ENCODE data around the gene NTSR1.
A peak's percentile ranks its signal among the peaks of the same experiment; 100 is the strongest.

Gene NTSR1

GRCh38 chr20:62695448-62696414 is 12.9 kb upstream of the NTSR1 start:
- no peak for DNase-seq

DNA sequence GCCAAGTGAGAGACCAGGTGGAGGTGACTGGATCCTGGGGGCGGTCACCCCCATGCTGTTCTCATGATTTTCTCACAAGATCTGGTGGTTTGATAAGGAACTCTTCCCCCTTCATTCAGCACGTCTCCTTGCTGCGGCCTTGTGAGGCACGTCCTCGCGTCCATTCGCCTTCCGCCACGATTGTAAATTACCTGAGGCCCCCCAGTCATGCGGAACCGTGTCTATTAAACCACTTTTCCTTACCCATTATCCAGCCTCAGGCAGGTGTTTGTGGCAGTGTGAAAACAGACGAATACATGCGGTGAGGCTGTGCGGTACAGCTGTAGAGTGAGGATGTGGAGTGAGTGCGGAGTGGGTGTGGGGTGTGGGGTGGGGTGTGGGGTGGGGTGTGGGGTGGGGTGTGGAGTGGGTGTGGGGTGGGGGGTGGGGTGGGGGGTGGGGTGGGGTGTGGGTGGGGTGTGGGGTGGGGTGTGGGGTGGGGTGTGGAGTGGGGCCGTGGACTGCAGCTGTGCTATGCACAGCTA is 12.1 kb upstream of the NTSR1 start:
- no peak for DNase-seq

DNA sequence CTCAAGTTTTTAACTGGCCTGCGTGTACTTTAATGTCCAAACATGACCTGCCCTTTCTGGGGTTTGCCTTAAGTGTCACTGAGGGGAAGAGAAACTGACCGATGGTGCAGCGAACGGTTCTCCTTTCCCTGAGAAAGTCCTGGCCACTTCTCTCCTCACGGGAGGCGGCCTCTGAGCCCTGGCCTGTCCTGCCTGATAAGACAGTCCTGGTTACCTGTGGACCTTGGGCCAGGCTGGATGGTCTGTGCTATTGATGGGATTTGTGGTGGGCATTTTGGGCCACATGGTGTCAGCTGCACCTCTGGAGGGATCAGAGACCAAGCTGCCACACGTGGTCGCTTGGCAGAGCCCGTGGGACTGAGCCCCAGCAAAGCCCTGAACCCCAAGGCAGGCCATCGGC is 11.6 kb upstream of the NTSR1 start:
- no peak for DNase-seq

- DNase-seq, result no peak
These were observed 11.1 kb upstream of the NTSR1 start for GRCh38 chr20:62697468-62697912.

DNA sequence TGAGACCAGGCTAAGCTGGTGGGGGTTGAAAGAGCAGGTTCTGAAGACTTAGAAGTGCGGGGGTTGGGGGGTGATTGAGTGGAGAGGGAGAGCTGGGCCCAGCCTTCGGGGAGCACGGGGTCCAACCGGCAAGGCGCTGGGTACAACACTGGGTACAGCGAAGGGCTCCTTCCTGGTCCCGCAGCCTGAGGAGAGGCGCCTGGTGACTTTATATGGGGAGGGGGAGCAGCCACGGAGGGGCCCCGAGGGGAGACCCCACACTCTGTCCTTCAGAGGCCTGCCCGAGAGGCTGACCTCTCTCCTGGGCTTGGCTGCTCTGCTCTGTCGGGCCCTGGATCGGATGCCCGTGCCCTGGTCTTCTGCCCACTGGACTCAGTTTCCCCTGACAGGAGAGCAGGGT is 10.4 kb upstream of the NTSR1 start:
- no peak for DNase-seq

GRCh38 chr20:62699296-62699695 is 9.3 kb upstream of the NTSR1 start:
- DNase-seq, result no peak

- DNase-seq, result no peak
These were observed 8.9 kb upstream of the NTSR1 start for GRCh38 chr20:62699741-62700140.

GRCh38 chr20:62700261-62700930 is 8.2 kb upstream of the NTSR1 start:
- DNase-seq, result no peak

DNA sequence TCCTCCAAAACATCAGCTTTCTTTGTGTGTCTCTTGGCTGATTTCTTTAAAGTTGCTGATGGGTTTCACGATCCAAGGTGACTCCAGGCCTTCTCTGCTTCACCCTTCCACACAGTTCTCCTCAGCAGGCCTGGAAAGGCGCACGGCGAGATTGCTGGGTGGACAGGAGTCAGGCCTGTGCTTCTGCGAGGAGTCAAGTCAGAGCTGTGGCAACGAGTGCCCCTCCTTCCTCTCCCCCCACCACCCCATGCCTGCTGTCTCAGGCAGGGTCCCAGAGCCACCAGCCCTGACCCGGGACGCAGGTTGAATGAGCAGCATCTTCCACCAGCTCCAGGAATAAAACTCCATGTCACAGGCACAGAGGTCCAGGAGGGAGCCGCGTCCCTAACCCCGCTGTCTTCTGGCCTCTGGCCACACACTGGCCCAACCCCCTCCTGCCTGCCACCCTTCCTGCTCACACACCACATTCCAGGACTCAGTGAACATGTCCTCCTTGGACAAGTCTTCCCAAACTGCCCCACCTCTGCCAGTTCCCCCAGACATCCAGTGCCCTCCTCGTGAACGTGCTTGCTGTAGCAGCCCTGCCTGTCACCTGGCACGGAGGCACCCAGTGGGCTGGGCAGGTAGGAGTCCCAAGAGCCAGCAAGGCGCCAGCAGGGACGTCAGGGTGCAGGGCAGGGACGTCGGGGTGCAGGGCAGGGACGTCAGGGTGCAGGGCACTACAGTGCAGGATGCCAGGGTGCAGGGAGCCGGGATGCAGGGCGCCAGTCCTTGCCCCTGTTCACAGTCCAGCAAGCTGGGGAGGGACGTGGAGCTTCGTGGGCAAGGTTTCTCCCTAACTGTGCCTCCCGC is 7.2 kb upstream of the NTSR1 start:
- no peak for DNase-seq

- DNase-seq, result no peak
These were observed 6.7 kb upstream of the NTSR1 start for GRCh38 chr20:62702013-62702300.

GRCh38 chr20:62702895-62703852 is 5.5 kb upstream of the NTSR1 start:
- no peak for DNase-seq

GRCh38 chr20:62703853-62704228 is 4.8 kb upstream of the NTSR1 start:
- no peak for DNase-seq

DNA sequence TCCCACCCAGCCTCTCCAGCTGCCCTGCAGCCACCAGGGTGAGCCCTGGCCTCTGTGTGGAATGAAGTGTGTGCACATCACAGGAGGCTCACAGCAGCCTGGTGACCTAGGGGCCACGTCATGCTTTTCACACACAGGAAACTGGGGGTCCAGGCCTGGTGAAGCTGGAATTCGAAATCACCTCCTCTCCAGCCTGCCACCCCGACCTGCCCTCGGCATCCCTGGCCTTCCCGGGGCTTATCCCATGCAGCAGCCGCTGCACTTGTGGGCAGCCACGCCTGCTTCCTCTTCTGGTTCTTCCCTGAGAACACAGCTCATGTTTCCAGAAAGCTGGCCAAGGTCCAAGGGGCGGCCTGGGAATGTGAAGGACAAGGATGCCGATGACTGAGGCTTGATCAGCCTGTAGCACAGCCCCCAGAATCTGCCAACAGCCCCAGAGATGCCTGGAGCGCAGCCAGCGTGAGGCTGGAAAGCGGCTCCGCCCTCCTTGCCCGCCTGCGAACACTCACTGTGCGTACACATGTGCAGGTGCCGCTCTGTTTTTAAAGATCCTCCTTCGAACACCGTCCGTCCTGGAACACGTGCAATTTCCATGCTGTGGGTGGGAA is 4.2 kb upstream of the NTSR1 start:
- DNase-seq, result peak; percentile 60

GRCh38 chr20:62705627-62706026 is 3.0 kb upstream of the NTSR1 start:
- DNase-seq, result no peak

- no peak for DNase-seq
These were observed 2.3 kb upstream of the NTSR1 start for GRCh38 chr20:62706344-62706743.

GRCh38 chr20:62706857-62707256 is 1.8 kb upstream of the NTSR1 start:
- DNase-seq, result no peak

DNA sequence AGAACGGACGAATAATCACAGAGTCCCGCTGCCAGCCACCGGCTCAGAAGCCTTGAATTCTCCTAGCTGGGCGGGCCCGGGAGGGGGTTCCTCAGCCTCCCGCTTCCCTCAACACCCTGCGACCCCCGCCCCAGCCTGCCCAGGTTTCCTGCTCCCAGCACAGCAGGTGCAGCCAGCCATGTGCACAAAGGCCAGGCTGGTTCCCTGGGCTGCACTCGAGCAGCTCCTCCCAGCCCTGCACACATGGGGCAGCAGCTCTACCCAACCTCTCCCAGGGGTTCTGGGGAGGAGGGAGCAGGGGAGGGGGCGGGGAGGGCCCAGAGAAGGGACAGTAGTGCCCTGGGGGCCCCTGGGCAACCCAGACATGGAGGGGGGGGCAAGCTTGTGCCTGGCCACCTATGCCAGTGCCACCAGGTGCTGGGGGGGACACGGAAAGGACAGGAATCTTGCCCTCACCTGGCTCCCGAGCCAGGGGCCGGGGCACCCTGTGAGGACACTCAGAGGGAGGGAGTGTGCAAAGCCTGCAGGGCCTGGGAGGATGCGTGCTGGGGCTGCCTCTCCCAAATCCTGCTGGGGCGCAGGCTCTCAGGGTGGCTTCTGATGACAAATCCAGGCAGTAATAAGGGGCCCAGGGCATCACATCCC is 1.2 kb upstream of the NTSR1 start:
- DNase-seq, result no peak

GRCh38 chr20:62707921-62708521 is 615 bp upstream of the NTSR1 start:
- no peak for DNase-seq

DNA sequence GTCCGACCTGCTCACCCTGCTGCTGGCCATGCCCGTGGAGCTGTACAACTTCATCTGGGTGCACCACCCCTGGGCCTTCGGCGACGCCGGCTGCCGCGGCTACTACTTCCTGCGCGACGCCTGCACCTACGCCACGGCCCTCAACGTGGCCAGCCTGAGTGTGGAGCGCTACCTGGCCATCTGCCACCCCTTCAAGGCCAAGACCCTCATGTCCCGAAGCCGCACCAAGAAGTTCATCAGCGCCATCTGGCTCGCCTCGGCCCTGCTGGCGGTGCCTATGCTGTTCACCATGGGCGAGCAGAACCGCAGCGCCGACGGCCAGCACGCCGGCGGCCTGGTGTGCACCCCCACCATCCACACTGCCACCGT is 885 bp downstream of the NTSR1 start:
- no peak for DNase-seq

- DNase-seq, result no peak
These were observed 1.7 kb downstream of the NTSR1 start for GRCh38 chr20:62710221-62710885.

All from NCI-H510A (cell line).